Liver (tissue), 9 donors: Measurements from ENCODE around the gene DIP2A. TPM values are rescaled to one million over a fixed set of nuclear protein-coding genes. Genes with fewer than 3 reads are reported as not detected.

Source experiments
- DNase-seq: peaks from one replicate; pipeline ENCODE4 v3.0.0-alpha.2; 2017; ENCODE audit warnings: low spot score
- H3K27ac ChIP-seq, 2 donors: one replicate each; pipeline ENCODE4 v1.7.0; 2013; ENCODE audit warnings: inconsistent platforms in 2 of 2, low read length in 2 of 2, control low read depth in 1 of 2, low read depth in 1 of 2, mild to moderate bottlenecking in 1 of 2
- H3K27me3 ChIP-seq, 4 donors: one replicate each; pipeline versions ENCODE4 v1.6.1 to v1.7.0; 2013; ENCODE audit warnings: low read length in 3 of 4, inconsistent platforms in 1 of 4, mild to moderate bottlenecking in 1 of 4, moderate library complexity in 1 of 4; ENCODE audit not compliant: control insufficient read depth in 4 of 4, insufficient read depth in 4 of 4
- H3K36me3 ChIP-seq, 4 donors: one replicate each; pipeline versions ENCODE4 v1.6.1 to v1.7.0; 2013; ENCODE audit warnings: low read length in 3 of 4, mild to moderate bottlenecking in 3 of 4, low read depth in 1 of 4, moderate library complexity in 1 of 4; ENCODE audit not compliant: control insufficient read depth in 4 of 4, insufficient read depth in 3 of 4
- H3K4me1 ChIP-seq, 4 donors: one replicate each; pipeline versions ENCODE4 v1.6.1 to v1.7.0; 2013; ENCODE audit warnings: low read length in 3 of 4, mild to moderate bottlenecking in 3 of 4, moderate library complexity in 1 of 4; ENCODE audit not compliant: control insufficient read depth in 4 of 4, insufficient read depth in 4 of 4
- H3K4me3 ChIP-seq, 3 donors: one replicate each; pipeline versions ENCODE4 v1.6.1 to v1.7.0; 2013; ENCODE audit warnings: low read length in 3 of 3, control low read depth in 1 of 3, low read depth in 1 of 3, mild to moderate bottlenecking in 1 of 3
- H3K9ac ChIP-seq, 2 donors: one replicate each; pipeline ENCODE4 v1.7.0; 2013; ENCODE audit warnings: low read length in 2 of 2, mild to moderate bottlenecking in 2 of 2, moderate library complexity in 2 of 2, control low read depth in 1 of 2, low read depth in 1 of 2
- H3K9me3 ChIP-seq, 4 donors: one replicate each; pipeline versions ENCODE4 v1.6.1 to v1.7.0; 2013; ENCODE audit warnings: low read length in 3 of 4; ENCODE audit not compliant: control insufficient read depth in 4 of 4
- ATF3 ChIP-seq: IDR thresholded peaks from 2 replicates; pipeline ENCODE4 v1.6.1; 2016; ENCODE audit warnings: antibody characterized with exemption
- CTCF ChIP-seq: fragments of 150-350 bp; IDR thresholded peaks from 2 replicates; pipeline ENCODE4 v1.5.1; 2017; ENCODE audit warnings: improper control_type of control experiment, low read depth, low read length; ENCODE audit not compliant: missing input control
- EGR1 ChIP-seq, 2 donors: IDR thresholded peaks; 2 replicates each; pipeline ENCODE4 v1.6.1; 2016 to 2018; ENCODE audit warnings: antibody characterized with exemption in 2 of 2, low read depth in 2 of 2
- FOXA1 ChIP-seq: IDR thresholded peaks from 2 replicates; pipeline ENCODE4 v1.6.1; 2016; ENCODE audit warnings: antibody characterized with exemption
- FOXA2 ChIP-seq: IDR thresholded peaks from 2 replicates; pipeline ENCODE4 v1.6.1; 2016; ENCODE audit warnings: antibody characterized with exemption
- GABPA ChIP-seq, 2 donors: IDR thresholded peaks in 1 of 2; conservative IDR thresholded peaks in 1 of 2; 2 replicates each; pipeline ENCODE4 v1.6.1; 2016; ENCODE audit warnings: antibody characterized with exemption in 2 of 2, mild to moderate bottlenecking in 1 of 2, moderate library complexity in 1 of 2
- HNF4A ChIP-seq, 2 donors: conservative IDR thresholded peaks; 2 replicates each; pipeline ENCODE4 v1.6.1; 2016; ENCODE audit warnings: antibody characterized with exemption in 2 of 2, mild to moderate bottlenecking in 2 of 2
- HNF4G ChIP-seq: IDR thresholded peaks from 2 replicates; pipeline ENCODE4 v1.6.1; 2016; ENCODE audit warnings: antibody characterized with exemption
- JUND ChIP-seq, 2 donors: IDR thresholded peaks; 2 replicates each; pipeline ENCODE4 v1.6.1; 2016; ENCODE audit warnings: antibody characterized with exemption in 2 of 2
- NR2F2 ChIP-seq: IDR thresholded peaks from 2 replicates; pipeline ENCODE4 v1.6.1; 2016; ENCODE audit warnings: antibody characterized with exemption
- RAD21 ChIP-seq, 2 donors: IDR thresholded peaks; 2 replicates each; pipeline ENCODE4 v1.6.1; 2016; ENCODE audit warnings: antibody characterized with exemption in 2 of 2, mild to moderate bottlenecking in 2 of 2
- RXRA ChIP-seq, 2 donors: IDR thresholded peaks; 2 replicates each; pipeline ENCODE4 v1.6.1; 2017 to 2018; ENCODE audit warnings: antibody characterized with exemption in 2 of 2, mild to moderate bottlenecking in 1 of 2
- SP1 ChIP-seq: IDR thresholded peaks from 2 replicates; pipeline ENCODE4 v1.6.1; 2018; ENCODE audit warnings: antibody characterized with exemption, mild to moderate bottlenecking
- TAF1 ChIP-seq: conservative IDR thresholded peaks from 2 replicates; pipeline ENCODE4 v1.6.1; 2016; ENCODE audit warnings: antibody characterized with exemption, mild to moderate bottlenecking
- YY1 ChIP-seq: IDR thresholded peaks from 2 replicates; pipeline ENCODE4 v1.6.1; 2016; ENCODE audit warnings: antibody characterized with exemption, mild to moderate bottlenecking
- ZBTB33 ChIP-seq: IDR thresholded peaks from 2 replicates; pipeline ENCODE4 v1.6.1; 2016; ENCODE audit warnings: antibody characterized with exemption
- WGBS: extraction: QIAGEN DNeasy Blood & Tissue Kit; methylation state at CpG from one replicate; pipeline ENCODE4 v1.1.7; 2013; 5-methylcytosine and 5-hydroxymethylcytosine counted together
- polyA plus RNA-seq, 2 donors: library from polyadenylated mRNA; stranded (reverse) in 1 of 2; unstranded in 1 of 2; fragments of 200-250 nt in 1 of 2; fragments of >200 nt in 1 of 2; fragmentation: Nextera tagmentation in 1 of 2; extraction: Ambion mirVana in 1 of 2; gene quantifications; one replicate each; pipeline versions ENCODE4 v1.2.1 to v1.2.3, GENCODE V29; 2013 to 2015
- total RNA-seq, 2 donors: library from RNA; depleted of rRNA; stranded (reverse); fragments of >200 nt; gene quantifications; one replicate each; pipeline ENCODE4 v1.2.3, GENCODE V29; 2014
- TF ChIP-seq, protein P1 (sequence below): IDR thresholded peaks from 2 replicates; pipeline ENCODE4 v1.6.1; 2016; ENCODE audit warnings: antibody characterized with exemption, mild to moderate bottlenecking
- TF ChIP-seq, protein P2 (sequence below): IDR thresholded peaks from 2 replicates; pipeline ENCODE4 v1.6.1; 2016; ENCODE audit warnings: antibody characterized with exemption
- donor health status: healthy.
- donor health status: healthy.
- donor health status: healthy.
- donor health status: healthy.
- donor health status: healthy.

The DIP2A gene
- total and polyA plus RNA-seq, 4 donors = 3.8 to 21.7 (median 7.5) TPM

- TF ChIP-seq SP1 (no peak), JUND (IDR thresholded peaks at IDR 0.05) (no peak), EGR1 (IDR thresholded peaks at IDR 0.05; ENCODE audit: low read depth in 2 of 2) (no peak)
- TF ChIP-seq, protein P1, sequence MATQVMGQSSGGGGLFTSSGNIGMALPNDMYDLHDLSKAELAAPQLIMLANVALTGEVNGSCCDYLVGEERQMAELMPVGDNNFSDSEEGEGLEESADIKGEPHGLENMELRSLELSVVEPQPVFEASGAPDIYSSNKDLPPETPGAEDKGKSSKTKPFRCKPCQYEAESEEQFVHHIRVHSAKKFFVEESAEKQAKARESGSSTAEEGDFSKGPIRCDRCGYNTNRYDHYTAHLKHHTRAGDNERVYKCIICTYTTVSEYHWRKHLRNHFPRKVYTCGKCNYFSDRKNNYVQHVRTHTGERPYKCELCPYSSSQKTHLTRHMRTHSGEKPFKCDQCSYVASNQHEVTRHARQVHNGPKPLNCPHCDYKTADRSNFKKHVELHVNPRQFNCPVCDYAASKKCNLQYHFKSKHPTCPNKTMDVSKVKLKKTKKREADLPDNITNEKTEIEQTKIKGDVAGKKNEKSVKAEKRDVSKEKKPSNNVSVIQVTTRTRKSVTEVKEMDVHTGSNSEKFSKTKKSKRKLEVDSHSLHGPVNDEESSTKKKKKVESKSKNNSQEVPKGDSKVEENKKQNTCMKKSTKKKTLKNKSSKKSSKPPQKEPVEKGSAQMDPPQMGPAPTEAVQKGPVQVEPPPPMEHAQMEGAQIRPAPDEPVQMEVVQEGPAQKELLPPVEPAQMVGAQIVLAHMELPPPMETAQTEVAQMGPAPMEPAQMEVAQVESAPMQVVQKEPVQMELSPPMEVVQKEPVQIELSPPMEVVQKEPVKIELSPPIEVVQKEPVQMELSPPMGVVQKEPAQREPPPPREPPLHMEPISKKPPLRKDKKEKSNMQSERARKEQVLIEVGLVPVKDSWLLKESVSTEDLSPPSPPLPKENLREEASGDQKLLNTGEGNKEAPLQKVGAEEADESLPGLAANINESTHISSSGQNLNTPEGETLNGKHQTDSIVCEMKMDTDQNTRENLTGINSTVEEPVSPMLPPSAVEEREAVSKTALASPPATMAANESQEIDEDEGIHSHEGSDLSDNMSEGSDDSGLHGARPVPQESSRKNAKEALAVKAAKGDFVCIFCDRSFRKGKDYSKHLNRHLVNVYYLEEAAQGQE = no peak
These were observed 39.8 kb downstream of the DIP2A start (continued) for GRCh38 chr21:46498335-46499050.

DNA sequence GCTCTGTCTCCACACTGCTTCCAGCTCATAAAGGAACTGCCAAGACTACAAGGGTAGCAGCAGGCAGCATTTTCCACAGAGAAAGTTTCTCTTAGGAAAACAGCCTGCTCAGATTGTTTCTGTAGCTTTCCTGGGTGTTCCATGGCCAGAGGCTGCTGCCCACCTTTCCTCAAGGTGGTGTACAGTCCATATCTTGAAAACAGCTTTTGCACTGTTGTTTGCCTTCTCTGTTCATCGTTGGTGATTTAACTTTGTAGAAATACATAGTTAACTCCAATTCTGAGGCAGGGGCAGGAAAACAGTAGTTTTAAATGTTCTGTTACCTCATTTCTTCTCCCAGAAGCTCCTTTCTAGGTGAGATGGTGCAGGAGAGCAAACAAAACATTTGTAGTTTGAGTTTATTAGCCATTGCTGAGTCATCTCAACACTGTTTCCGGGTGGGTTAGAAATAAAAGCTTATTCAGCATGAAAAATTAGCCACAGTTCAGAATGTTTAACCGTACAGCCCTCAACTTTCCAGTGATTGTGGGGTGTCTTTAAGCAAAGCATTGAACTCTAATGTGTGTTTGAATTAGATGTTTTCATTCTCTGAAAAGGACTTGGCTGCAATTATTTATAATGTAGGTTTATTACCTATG, 41.7 kb downstream of the DIP2A start:
- TF ChIP-seq, protein P1 = no peak
- TF ChIP-seq HNF4G (no peak), GABPA (IDR thresholded peaks at IDR 0.05 in 1 of 2, conservative IDR thresholded peaks at IDR 0.05 in 1 of 2) (no peak), HNF4A (conservative IDR thresholded peaks at IDR 0.05) (no peak), FOXA1 (no peak), RXRA (IDR thresholded peaks at IDR 0.05) (no peak), TAF1 (no peak), NR2F2 (no peak), SP1 (no peak), CTCF (no peak), JUND (IDR thresholded peaks at IDR 0.05) (no peak), YY1 (no peak), FOXA2 (no peak), RAD21 (IDR thresholded peaks at IDR 0.05) (no peak), ATF3 (no peak), EGR1 (IDR thresholded peaks at IDR 0.05; ENCODE audit: low read depth in 2 of 2) (no peak), ZBTB33 (no peak)
- TF ChIP-seq, protein P2, sequence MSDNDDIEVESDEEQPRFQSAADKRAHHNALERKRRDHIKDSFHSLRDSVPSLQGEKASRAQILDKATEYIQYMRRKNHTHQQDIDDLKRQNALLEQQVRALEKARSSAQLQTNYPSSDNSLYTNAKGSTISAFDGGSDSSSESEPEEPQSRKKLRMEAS = no peak
- Histone ChIP-seq H3K9ac (no peak overlapping the region), H3K4me1 (peaks cover 0 to 5% (median 3%) of the 10 kb centered on the region in 4 donors), H3K9me3 (no peaks in the 10 kb centered on the region), H3K27me3 (no peaks in the 10 kb centered on the region), H3K27ac (no peak overlapping the region), H3K36me3 (peaks cover 9 to 33% (median 18%) of the 10 kb centered on the region in 4 donors), H3K4me3 (no peak overlapping the region)
- no peak for DNase-seq
- 43% methylated on average over 3 of the region's 3 CpGs for WGBS
